Measurements from ENCODE around the gene XYLB. TPM values are rescaled to one million over a fixed set of nuclear protein-coding genes. Genes with fewer than 3 reads are reported as not detected.

Gene XYLB
- total RNA-seq, 1 experiment from 2014 or later: 6.6 TPM

DNA sequence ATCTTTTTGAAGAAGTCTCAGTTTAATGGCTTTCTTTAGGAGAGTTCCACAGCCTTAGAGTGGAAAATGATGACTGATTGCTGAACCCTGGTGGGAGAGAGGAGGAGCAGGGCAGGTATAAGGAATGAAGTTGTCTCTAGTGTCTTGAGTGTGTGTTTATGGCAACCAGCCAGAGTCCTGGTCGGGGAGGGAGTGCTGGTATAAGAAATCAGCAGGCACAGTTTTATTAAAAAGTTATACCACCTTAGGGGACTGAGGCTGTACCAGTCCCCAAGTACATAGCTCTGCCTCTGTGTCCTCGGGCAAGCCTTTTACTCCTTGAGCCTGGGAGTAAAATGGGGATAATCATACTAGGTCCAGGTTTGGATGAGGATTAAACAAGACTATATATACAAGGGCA, 34.6 kb upstream of the XYLB start:
- ChIA-PET POLR2A (no interaction called here), CTCF (no interaction called here)
- TF ChIP-seq, protein P1, sequence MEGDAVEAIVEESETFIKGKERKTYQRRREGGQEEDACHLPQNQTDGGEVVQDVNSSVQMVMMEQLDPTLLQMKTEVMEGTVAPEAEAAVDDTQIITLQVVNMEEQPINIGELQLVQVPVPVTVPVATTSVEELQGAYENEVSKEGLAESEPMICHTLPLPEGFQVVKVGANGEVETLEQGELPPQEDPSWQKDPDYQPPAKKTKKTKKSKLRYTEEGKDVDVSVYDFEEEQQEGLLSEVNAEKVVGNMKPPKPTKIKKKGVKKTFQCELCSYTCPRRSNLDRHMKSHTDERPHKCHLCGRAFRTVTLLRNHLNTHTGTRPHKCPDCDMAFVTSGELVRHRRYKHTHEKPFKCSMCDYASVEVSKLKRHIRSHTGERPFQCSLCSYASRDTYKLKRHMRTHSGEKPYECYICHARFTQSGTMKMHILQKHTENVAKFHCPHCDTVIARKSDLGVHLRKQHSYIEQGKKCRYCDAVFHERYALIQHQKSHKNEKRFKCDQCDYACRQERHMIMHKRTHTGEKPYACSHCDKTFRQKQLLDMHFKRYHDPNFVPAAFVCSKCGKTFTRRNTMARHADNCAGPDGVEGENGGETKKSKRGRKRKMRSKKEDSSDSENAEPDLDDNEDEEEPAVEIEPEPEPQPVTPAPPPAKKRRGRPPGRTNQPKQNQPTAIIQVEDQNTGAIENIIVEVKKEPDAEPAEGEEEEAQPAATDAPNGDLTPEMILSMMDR (IDR thresholded peaks at IDR 0.05): no peak
- TF ChIP-seq SIN3A (IDR thresholded peaks at IDR 0.05; ENCODE audit: borderline replicate concordance, insufficient read depth, low read depth, low read length) (no peak), TCF7L2 (IDR thresholded peaks at IDR 0.05; ENCODE audit: low read depth, low read length) (no peak), POLR2AphosphoS5 (IDR thresholded peaks at IDR 0.05; ENCODE audit: low read depth, low read length) (no peak)
- TF ChIP-seq, protein P2, sequence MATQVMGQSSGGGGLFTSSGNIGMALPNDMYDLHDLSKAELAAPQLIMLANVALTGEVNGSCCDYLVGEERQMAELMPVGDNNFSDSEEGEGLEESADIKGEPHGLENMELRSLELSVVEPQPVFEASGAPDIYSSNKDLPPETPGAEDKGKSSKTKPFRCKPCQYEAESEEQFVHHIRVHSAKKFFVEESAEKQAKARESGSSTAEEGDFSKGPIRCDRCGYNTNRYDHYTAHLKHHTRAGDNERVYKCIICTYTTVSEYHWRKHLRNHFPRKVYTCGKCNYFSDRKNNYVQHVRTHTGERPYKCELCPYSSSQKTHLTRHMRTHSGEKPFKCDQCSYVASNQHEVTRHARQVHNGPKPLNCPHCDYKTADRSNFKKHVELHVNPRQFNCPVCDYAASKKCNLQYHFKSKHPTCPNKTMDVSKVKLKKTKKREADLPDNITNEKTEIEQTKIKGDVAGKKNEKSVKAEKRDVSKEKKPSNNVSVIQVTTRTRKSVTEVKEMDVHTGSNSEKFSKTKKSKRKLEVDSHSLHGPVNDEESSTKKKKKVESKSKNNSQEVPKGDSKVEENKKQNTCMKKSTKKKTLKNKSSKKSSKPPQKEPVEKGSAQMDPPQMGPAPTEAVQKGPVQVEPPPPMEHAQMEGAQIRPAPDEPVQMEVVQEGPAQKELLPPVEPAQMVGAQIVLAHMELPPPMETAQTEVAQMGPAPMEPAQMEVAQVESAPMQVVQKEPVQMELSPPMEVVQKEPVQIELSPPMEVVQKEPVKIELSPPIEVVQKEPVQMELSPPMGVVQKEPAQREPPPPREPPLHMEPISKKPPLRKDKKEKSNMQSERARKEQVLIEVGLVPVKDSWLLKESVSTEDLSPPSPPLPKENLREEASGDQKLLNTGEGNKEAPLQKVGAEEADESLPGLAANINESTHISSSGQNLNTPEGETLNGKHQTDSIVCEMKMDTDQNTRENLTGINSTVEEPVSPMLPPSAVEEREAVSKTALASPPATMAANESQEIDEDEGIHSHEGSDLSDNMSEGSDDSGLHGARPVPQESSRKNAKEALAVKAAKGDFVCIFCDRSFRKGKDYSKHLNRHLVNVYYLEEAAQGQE (IDR thresholded peaks at IDR 0.05; ENCODE audit: insufficient read depth in 1 of 2, low read depth in 2 of 2, low read length in 1 of 2): no peak
- intact Hi-C loops (cut with micrococcal nuclease; ENCODE audit: unreplicated experiment): no loop called here
- BruUV-seq (replicated peaks): no TSS peak
- Histone ChIP-seq H3K4me3 (ENCODE audit: low read depth in 2 of 2, low read length in 2 of 2) (no peak overlapping the region), H3K4me1 (ENCODE audit: control insufficient read depth, insufficient read depth, low read length) (no peaks in the 10 kb centered on the region), H3K27ac (ENCODE audit: low read length) (no peak overlapping the region), H3K9me3 (ENCODE audit: control insufficient read depth, insufficient read depth, low read depth, low read length) (no peaks in the 10 kb centered on the region), H3K36me3 (ENCODE audit: control insufficient read depth, insufficient read depth, low read length) (no peaks in the 10 kb centered on the region), H3K27me3 (ENCODE audit: control insufficient read depth, insufficient read depth, low read length) (no peaks in the 10 kb centered on the region)
- DNase-seq (ENCODE audit: low read depth, low spot score) (no peak), ATAC-seq (no peak)
- in situ Hi-C loops (cut with HindIII; ENCODE audit: low pct_unique_long_range_greater_than_20kb, low sequenced_read_pairs): no loop called here

DNA sequence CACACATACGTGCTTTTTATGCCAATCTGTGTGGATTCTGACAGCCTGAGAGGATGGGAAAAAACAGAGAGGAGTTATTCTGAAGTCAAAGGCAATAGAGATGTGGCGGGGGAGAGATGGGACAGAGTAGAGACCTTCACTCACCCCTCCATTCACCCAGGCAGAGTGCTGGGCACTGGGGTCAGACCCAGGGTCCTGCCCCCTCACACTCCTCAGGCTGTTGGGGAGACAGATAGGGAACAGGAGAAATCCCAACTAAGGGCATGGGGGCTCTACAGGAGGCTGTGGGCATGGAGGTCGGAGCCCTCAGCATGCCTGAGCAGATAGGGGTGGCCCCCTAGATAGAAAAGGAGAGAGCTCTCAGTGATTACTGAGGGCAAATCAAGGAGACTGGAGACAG, 34.2 kb upstream of the XYLB start:
- DNase-seq (ENCODE audit: low read depth, low spot score): no peak
- intact Hi-C loops (cut with micrococcal nuclease; ENCODE audit: unreplicated experiment) (no loop called here), in situ Hi-C loops (cut with HindIII; ENCODE audit: low pct_unique_long_range_greater_than_20kb, low sequenced_read_pairs) (no loop called here)
- Histone ChIP-seq H3K27me3 (ENCODE audit: control insufficient read depth, insufficient read depth, low read length) (no peaks in the 10 kb centered on the region), H3K9me3 (ENCODE audit: control insufficient read depth, insufficient read depth, low read depth, low read length) (no peaks in the 10 kb centered on the region), H3K4me1 (ENCODE audit: control insufficient read depth, insufficient read depth, low read length) (no peaks in the 10 kb centered on the region), H3K27ac (ENCODE audit: low read length) (no peak overlapping the region), H3K36me3 (ENCODE audit: control insufficient read depth, insufficient read depth, low read length) (no peaks in the 10 kb centered on the region), H3K4me3 (ENCODE audit: low read depth in 2 of 2, low read length in 2 of 2) (no peak overlapping the region)
- no peak for ATAC-seq
- TF ChIP-seq, protein P2 (IDR thresholded peaks at IDR 0.05; ENCODE audit: insufficient read depth in 1 of 2, low read depth in 2 of 2, low read length in 1 of 2): no peak
- TF ChIP-seq SIN3A (IDR thresholded peaks at IDR 0.05; ENCODE audit: borderline replicate concordance, insufficient read depth, low read depth, low read length) (no peak), TCF7L2 (IDR thresholded peaks at IDR 0.05; ENCODE audit: low read depth, low read length) (no peak), POLR2AphosphoS5 (IDR thresholded peaks at IDR 0.05; ENCODE audit: low read depth, low read length) (no peak)
- TF ChIP-seq, protein P1 (IDR thresholded peaks at IDR 0.05): no peak
- CTCF ChIA-PET: no interaction called here
- no TSS peak for BruUV-seq (replicated peaks)
- POLR2A ChIA-PET: no interaction called here

Data from Panc1 (cell line).